Measurements from ENCODE around the gene ZDHHC1.

ZDHHC1 gene

GRCh38 chr16:67454104-67454503 is 37.8 kb upstream of the ZDHHC1 start:
- Mint-ChIP-seq H3K27ac (peak overlapping the region; percentile 96), H3K9me3 (no peaks in the 10 kb centered on the region), H3K4me1 (peaks cover 48% of the 10 kb centered on the region), H3K36me3 (no peaks in the 10 kb centered on the region), H3K4me3 (no peak overlapping the region)
- no peak for DNase-seq (ENCODE audit: low spot score in 2 of 2)
- ATAC-seq, result no peak

GRCh38 chr16:67451704-67452435 is 35.6 kb upstream of the ZDHHC1 start:
- Mint-ChIP-seq H3K4me1 (peaks cover 42% of the 10 kb centered on the region), H3K36me3 (no peaks in the 10 kb centered on the region)

GRCh38 chr16:67451061-67451703 is 34.9 kb upstream of the ZDHHC1 start:
- no peak overlapping the region for H3K4me3 Mint-ChIP-seq
- no peak for DNase-seq (ENCODE audit: low spot score in 2 of 2)

More at GRCh38 chr16:67451704-67452435, 35.6 kb upstream of the ZDHHC1 start:
- ATAC-seq (no peak), DNase-seq (ENCODE audit: low spot score in 2 of 2) (no peak)
- Mint-ChIP-seq H3K4me3 (no peak overlapping the region), H3K9me3 (no peaks in the 10 kb centered on the region), H3K27ac (peak overlapping the region; percentile 45)

GRCh38 chr16:67449739-67450138 is 33.5 kb upstream of the ZDHHC1 start:
- H3K9me3 Mint-ChIP-seq, result no peaks in the 10 kb centered on the region
- H3K4me1 Mint-ChIP-seq, result peaks cover 42% of the 10 kb centered on the region
- ATAC-seq (no peak), DNase-seq (ENCODE audit: low spot score in 2 of 2) (no peak)
- H3K4me3 Mint-ChIP-seq, result no peak overlapping the region
- peak overlapping the region; percentile 45 for H3K27ac Mint-ChIP-seq
- H3K36me3 Mint-ChIP-seq, result no peaks in the 10 kb centered on the region

More at GRCh38 chr16:67451061-67451703, 34.9 kb upstream of the ZDHHC1 start:
- peak overlapping the region; percentile 45 for H3K27ac Mint-ChIP-seq
- H3K36me3 Mint-ChIP-seq, result no peaks in the 10 kb centered on the region
- H3K9me3 Mint-ChIP-seq, result no peaks in the 10 kb centered on the region
- H3K4me1 Mint-ChIP-seq, result peaks cover 46% of the 10 kb centered on the region
- no peak for ATAC-seq

GRCh38 chr16:67449336-67449735 is 33.1 kb upstream of the ZDHHC1 start:
- ATAC-seq, result no peak

DNA sequence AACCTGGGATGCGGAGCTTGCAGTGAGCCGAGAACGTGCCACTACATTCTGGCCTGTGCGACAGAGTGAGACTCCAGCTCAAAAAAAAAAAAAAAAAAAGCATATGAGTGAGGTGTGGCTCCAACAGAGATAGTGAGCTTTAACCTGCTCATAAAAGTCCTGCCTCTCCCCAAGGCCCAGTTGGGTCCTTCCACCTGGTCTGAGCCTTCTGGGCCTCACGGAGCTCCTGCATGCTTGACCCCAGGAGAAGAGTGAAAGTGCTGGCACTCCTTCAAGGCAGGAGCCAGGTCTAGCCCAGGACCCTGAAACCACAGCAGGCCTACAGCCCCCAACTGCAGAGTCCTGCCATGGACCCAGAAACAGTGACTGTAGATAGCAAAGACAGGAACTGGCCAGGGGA is 32.3 kb upstream of the ZDHHC1 start:
- Mint-ChIP-seq H3K4me1 (peaks cover 35% of the 10 kb centered on the region), H3K27ac (no peak overlapping the region), H3K4me3 (no peak overlapping the region), H3K9me3 (no peaks in the 10 kb centered on the region), H3K36me3 (peaks cover 5% of the 10 kb centered on the region)
- ATAC-seq (no peak), DNase-seq (ENCODE audit: low spot score in 2 of 2) (no peak)

More at GRCh38 chr16:67449336-67449735, 33.1 kb upstream of the ZDHHC1 start:
- H3K9me3 Mint-ChIP-seq, result no peaks in the 10 kb centered on the region
- H3K4me3 Mint-ChIP-seq, result no peak overlapping the region
- H3K36me3 Mint-ChIP-seq, result no peaks in the 10 kb centered on the region
- H3K4me1 Mint-ChIP-seq, result peaks cover 41% of the 10 kb centered on the region
- H3K27ac Mint-ChIP-seq, result peak overlapping the region; percentile 45
- DNase-seq (ENCODE audit: low spot score in 2 of 2), result no peak

GRCh38 chr16:67447508-67448076 is 31.3 kb upstream of the ZDHHC1 start:
- Mint-ChIP-seq H3K36me3 (peaks cover 5% of the 10 kb centered on the region), H3K4me3 (no peak overlapping the region), H3K4me1 (peaks cover 35% of the 10 kb centered on the region), H3K9me3 (no peaks in the 10 kb centered on the region), H3K27ac (peak overlapping the region; percentile 77)
- DNase-seq (ENCODE audit: low spot score in 2 of 2), result peak; percentile 73 to 89
- ATAC-seq, result peak; percentile 89

DNA sequence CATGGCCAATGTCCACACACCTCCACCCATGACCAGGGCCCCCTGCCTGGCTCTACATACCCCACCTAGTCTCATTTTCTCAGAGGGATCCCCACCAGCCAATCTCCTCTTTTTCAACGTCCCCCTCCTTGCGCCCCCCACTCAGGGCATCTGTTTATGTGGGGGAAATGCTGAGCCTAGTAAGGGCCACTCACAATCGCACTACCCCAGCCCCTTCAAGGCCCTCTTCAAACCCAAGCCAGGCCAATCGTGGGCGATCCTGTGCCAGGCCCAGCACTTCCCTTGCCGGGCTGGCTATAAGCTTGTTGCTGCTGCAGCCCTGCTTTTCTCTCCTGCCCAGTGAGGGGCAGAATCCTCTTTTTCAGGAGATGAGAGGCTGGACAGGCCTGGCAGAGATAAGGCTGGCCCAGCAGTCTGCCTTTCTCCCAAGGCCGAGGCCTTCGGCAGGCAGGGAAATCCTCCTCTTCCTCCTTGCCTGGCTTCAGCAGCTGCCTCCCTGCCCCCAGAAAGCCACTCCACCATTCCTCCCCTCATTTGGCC is 30.8 kb upstream of the ZDHHC1 start:
- peaks cover 35% of the 10 kb centered on the region for H3K4me1 Mint-ChIP-seq
- DNase-seq (ENCODE audit: low spot score in 2 of 2), result no peak
- ATAC-seq, result no peak
- peak overlapping the region; percentile 77 for H3K27ac Mint-ChIP-seq
- H3K36me3 Mint-ChIP-seq, result peaks cover 5% of the 10 kb centered on the region
- H3K4me3 Mint-ChIP-seq, result no peak overlapping the region
- no peaks in the 10 kb centered on the region for H3K9me3 Mint-ChIP-seq

GRCh38 chr16:67445913-67446907 is 29.9 kb upstream of the ZDHHC1 start:
- no peak overlapping the region for H3K4me3 Mint-ChIP-seq
- ATAC-seq (no peak), DNase-seq (ENCODE audit: low spot score in 2 of 2) (no peak)
- H3K27ac Mint-ChIP-seq, result peak overlapping the region; percentile 71
- peaks cover 10% of the 10 kb centered on the region for H3K36me3 Mint-ChIP-seq
- no peaks in the 10 kb centered on the region for H3K9me3 Mint-ChIP-seq
- H3K4me1 Mint-ChIP-seq, result peaks cover 35% of the 10 kb centered on the region

DNA sequence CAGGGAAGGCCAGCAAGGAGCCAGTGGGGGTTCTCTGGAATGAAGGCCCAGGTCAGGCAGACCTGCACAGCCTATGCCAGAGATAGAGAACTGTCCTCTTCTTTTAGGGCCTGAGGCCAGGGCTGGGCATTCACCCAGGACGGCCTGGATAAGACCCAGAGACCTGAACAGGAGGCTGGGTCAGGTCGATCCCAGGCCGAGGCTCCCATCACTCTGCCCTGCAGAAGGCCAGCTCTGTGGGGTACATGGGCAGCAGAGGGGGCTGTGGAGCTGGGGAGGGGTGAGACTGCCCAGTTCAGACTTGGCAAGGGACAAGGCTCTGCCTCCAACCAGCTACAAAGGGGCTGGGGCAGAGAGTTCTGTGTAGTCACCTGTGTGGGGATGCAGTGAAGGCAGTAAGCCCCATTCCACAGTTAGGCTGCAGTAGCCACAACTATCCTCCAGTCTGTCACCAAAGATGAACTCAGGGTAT is 29.2 kb upstream of the ZDHHC1 start:
- H3K36me3 Mint-ChIP-seq, result peaks cover 10% of the 10 kb centered on the region
- H3K4me1 Mint-ChIP-seq, result peaks cover 31% of the 10 kb centered on the region
- H3K4me3 Mint-ChIP-seq, result no peak overlapping the region
- peak overlapping the region; percentile 71 for H3K27ac Mint-ChIP-seq
- no peaks in the 10 kb centered on the region for H3K9me3 Mint-ChIP-seq
- no peak for DNase-seq (ENCODE audit: low spot score in 2 of 2)
- ATAC-seq, result no peak

GRCh38 chr16:67445126-67445426 is 28.8 kb upstream of the ZDHHC1 start:
- H3K36me3 Mint-ChIP-seq, result peaks cover 10% of the 10 kb centered on the region
- DNase-seq (ENCODE audit: low spot score in 2 of 2), result no peak
- H3K27ac Mint-ChIP-seq, result peak overlapping the region; percentile 71
- H3K9me3 Mint-ChIP-seq, result no peaks in the 10 kb centered on the region
- peaks cover 27% of the 10 kb centered on the region for H3K4me1 Mint-ChIP-seq
- no peak for ATAC-seq
- H3K4me3 Mint-ChIP-seq, result no peak overlapping the region

- DNase-seq (ENCODE audit: low spot score in 2 of 2) (no peak), ATAC-seq (no peak)
- peak overlapping the region; percentile 71 for H3K27ac Mint-ChIP-seq
- peaks cover 24% of the 10 kb centered on the region for H3K4me1 Mint-ChIP-seq
- H3K4me3 Mint-ChIP-seq, result no peak overlapping the region
- peaks cover 13% of the 10 kb centered on the region for H3K36me3 Mint-ChIP-seq
- H3K9me3 Mint-ChIP-seq, result no peaks in the 10 kb centered on the region
Measured at GRCh38 chr16:67444259-67445125, 28.2 kb upstream of the ZDHHC1 start.

GRCh38 chr16:67443265-67443664 is 27.0 kb upstream of the ZDHHC1 start:
- Mint-ChIP-seq H3K4me3 (no peak overlapping the region), H3K36me3 (peaks cover 25% of the 10 kb centered on the region), H3K27ac (no peak overlapping the region), H3K9me3 (no peaks in the 10 kb centered on the region), H3K4me1 (peaks cover 27% of the 10 kb centered on the region)
- ATAC-seq, result no peak
- no peak for DNase-seq (ENCODE audit: low spot score in 2 of 2)
